SW480 (cell line): ENCODE measurements around the gene CPA3.

Experiments
- DNase-seq: peaks from one replicate; pipeline ENCODE4 v3.0.0-alpha.2; 2016; ENCODE audit warnings: low spot score

The CPA3 gene

DNA sequence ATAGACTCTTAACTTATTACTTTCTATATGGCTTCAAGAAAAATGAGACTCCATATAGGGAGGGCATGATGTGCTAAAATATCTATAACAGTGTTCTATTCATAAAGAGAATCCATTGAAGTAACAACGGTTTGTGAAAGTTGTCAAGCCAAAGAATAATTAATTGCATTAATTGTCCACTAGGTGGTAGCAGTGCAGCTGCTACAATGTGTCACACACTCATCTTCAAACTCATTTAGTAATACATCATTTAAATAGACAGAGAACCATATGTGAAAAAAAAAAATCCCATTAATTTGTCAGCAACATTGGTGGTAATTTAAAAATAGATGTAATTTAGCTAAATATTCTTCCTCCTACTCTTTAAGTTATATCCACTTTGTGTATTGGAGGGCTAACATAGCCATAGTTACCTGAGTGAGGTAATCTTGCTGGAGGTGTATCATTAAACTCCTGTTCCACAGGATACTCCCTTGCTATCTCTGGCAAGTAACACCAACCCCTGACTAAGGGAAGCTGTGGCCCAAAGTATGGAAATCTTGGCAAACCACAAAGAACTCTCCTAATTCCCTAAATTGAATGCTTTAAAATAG lies 3.7 kb upstream of the CPA3 start:
- DNase-seq = peak; percentile 64

- no peak for DNase-seq
These were observed 1.8 kb upstream of the CPA3 start for GRCh38 chr3:148863297-148863696.

- peak; percentile 22 for DNase-seq
These were observed 1.3 kb upstream of the CPA3 start for GRCh38 chr3:148863814-148864213.

DNA sequence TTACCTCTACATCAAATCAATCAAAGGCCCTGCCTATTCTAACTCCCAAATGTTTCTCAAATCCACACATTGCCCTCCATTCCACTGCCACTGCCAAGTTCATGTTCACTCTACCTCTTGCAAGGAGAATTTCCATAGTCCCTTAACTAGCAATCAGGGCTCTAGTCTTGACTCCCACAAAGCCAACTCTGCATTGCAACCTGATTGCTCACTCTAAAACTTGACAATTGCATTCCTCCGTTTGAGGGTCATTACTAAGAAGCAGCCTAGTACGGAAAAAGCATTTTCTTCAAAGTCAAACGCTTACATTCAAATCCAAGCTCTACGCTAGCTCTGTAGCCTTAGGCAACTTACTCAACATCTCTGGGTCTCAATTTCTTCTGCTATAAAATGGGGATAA lies 1.2 kb downstream of the CPA3 start:
- no peak for DNase-seq

DNA sequence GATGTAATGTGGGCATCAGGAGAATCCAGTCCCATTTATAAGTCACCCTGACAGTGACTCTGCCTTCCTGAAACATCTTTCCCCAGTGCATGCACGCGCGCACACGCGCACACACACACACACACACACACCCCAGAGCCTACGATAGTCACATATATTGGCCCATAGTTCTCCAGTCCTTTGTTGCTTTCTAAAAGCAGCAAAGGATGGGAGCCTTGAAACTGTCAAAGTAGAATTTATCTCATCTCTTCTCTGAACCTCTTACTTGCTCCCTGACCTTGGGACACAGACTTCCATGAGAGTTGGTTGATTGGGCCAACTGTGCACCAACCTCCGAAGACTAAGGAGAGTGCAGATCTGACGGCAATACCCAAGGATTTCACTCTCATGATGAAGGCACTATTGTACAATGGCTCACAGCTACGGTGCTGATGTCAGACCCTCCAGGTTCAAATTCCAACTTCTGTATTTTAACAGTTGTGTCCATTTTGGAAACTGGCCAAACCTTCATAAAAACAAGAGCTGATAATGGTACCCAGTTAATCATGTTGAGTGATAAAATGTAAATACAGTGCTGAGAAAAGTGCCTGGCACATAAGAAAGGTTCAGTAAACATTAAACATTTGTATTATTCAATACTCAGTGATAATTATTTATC lies 8.3 kb downstream of the CPA3 start:
- no peak for DNase-seq

GRCh38 chr3:148873977-148874376 lies 8.9 kb downstream of the CPA3 start:
- no peak for DNase-seq

DNA sequence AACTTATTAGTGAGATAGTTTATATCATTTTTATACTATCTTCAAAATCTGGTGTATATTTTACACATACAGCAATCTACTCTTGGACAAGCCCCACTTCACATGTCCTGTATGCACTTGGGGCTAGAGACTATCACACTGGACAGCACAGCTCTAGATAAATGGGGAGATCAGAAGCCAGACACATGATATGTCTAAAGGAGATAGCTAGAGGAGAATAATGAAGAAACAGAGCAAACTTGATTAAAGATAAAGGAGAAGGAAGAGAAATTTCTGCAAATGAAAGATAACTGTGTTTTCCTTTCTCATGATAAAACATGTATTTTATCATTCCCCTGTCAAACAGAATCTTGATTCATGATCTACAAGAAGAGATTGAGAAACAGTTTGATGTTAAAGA lies 13.0 kb downstream of the CPA3 start:
- DNase-seq = no peak

DNA sequence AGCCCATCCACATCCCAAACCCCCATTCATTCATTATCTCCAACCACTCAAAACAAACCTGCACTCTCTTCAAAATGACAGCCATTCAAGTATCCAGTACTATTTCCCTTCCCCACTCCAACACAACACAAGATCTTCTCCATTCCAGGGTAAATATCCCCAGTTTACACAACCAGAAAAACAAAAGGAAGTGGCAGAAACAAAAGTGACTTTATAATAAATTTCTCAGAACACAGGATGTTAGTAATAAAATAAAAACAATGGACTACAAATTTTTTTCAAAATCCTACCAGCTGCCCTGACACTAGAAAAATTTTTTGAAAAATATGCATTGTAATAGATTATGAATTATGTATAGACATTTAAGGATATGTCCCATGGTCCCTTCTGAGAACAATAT lies 14.2 kb downstream of the CPA3 start:
- DNase-seq = no peak

DNA sequence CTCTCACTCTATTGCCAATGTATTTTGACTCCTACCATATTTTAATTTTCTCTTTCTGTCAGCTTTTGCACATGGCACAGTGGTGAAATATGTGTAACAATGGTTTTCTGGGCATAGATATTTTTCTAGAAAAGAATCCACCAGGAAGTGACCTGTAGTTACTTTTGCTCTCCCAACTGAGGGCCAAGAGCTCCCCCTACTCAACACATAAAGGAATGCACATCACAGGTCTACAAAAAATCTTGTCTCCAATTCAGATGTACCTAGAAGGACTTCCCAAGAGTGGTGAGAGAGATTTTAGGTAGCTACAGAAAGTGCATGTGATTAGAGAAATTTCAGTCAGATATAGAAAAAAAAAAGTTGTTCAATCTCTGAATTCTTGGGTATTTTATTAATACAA lies 15.6 kb downstream of the CPA3 start:
- peak; percentile 10 for DNase-seq

DNA sequence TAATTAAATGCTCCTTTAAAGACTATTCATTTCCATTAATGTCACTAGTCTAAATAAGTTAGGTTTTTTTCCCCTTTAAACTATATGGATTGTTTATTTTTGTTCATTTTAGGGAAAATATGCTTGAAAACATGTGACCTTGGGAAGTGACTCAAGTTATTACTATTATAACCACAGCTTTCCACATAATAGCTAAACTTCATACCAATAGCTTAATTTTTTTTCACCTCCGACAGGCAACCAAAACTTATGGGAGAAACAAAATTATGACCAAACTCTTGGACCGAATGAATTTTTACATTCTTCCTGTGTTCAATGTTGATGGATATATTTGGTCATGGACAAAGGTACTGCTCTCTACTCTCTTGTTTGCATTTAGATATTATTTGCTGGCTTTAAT lies 16.2 kb downstream of the CPA3 start:
- DNase-seq = no peak

GRCh38 chr3:148882288-148882687 lies 17.2 kb downstream of the CPA3 start:
- DNase-seq = no peak

GRCh38 chr3:148883163-148883562 lies 18.1 kb downstream of the CPA3 start:
- no peak for DNase-seq

DNA sequence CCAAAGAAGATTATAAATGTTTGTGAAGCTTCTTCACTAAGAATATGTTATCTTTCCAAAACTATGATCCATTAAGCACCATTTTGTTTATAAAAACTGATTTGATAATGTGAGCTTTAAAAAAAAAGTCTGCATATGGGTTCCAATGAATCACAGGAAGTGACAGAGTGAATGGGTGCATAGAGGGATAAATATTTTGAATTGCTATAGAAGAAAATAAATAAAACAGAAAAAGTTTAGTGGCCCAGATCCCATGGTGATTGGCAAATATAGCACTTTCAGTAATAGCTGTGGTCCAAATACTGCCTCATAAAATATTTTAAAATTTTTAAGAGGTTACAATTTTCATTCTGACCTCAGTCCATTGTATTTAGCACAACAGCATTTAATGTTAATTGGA lies 19.2 kb downstream of the CPA3 start:
- no peak for DNase-seq

DNA sequence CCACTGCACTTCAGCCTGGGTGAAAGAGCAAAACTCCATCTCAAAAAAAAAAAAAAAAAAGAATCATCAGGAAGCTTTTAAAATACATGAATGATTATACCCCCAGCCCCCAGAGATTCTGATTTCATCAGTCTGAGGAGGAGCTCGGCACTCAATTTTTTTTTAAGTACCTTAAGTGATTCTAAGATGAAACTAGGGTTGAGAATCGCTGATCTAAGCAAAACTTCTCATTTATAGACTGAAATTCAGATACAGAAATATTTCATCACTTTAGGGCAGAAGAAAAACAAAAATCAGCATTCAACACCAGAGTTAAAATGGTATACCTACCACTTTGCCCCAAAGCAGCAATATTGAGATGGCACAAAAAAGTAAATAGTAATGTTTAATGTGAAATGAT lies 24.7 kb downstream of the CPA3 start:
- DNase-seq = no peak

DNA sequence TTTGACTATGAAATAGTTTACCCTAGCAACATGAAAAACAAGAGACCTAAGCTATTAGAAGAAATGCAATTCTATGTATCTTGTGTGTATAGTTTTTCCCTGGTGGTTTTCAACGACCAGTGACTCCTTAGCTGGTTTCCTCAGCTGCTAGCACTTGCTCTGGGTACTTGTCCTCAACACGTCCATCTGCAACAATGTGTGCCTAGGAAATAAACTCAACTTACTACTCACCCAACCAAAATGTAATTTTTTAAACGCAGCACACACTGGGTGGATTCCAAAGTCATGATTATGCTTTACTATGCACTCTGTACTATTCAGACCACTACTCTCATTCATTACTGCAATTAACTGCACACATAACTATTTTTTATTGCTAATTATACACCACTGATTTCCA lies 31.0 kb downstream of the CPA3 start:
- no peak for DNase-seq

DNA sequence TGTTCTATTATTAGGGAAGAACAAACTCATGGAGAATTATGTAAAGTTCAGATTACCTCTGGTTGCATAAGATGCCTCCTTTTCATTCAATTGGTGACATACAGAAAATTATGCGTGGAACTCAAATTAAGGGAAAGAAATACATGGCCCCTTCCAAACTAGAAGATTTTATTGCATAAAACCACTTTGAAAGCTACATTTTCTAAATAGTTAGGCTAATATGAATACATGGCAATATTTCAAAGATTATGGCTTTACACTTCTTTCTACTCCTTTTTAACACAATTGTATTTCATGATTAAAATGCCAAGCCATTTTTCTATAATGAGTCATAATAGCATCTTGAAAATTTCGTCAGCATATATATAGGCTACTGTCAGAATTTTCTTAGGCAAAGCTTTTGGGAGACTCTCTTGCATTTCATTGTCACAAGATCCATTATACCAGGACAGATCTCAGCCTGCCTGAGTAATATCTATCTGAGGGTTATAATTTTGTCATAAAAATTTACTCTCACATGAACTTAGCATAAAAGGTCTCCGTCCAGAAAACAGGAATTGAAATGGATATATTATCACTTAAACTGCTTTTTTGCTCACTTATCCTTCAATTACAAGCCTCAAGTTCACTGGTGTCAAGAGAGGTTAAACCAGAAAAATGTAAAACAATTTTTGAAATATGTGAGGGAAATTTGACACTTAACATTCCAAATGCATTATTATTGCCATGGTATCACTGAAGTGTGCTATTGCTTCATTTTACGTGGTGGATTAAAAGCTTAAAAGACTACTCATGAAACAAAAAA lies 37.1 kb downstream of the CPA3 start:
- DNase-seq = no peak

GRCh38 chr3:148903022-148903442 lies 37.9 kb downstream of the CPA3 start:
- no peak for DNase-seq

- no peak for DNase-seq
These were observed 38.8 kb downstream of the CPA3 start for GRCh38 chr3:148903941-148904340.

DNA sequence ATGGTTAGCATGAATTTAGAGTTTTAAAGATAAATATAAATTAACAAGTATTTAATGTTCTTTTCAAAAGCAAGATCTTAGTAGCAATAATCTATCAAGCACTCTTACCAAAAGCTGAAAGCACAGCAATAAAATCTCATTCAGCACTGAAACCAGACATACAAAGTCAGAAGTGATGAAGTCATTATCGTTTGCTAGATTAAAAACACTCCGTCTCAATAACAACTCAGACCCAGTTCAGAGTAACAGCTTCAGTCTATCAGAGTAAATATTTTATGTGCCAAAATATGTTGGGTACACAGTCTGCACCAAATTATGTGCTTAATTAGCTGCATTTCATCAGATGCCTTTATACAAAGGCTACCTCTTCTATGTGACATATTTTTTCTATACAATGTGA lies 41.6 kb downstream of the CPA3 start:
- no peak for DNase-seq

DNA sequence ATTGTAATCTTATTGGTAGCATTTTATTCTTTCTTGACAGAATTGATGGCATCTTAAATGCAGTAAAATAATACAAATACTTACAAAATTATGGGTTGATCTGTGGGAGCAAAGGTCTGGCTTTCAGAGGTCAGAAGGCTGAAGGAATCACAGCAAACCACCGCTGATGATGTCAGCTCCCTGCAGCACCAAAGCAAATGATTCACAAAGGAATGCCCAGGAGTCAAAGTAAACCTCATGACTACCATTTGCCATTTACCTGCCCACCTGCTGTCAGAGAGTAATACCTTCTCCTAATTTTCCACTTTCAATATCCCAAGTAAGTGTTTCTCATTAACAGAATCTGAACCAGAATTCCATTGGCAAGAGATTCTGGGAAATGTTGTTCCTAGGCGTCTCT lies 46.1 kb downstream of the CPA3 start:
- peak; percentile 44 for DNase-seq

- DNase-seq = peak; percentile 5
These were observed 46.5 kb downstream of the CPA3 start for GRCh38 chr3:148911592-148911991.

DNA sequence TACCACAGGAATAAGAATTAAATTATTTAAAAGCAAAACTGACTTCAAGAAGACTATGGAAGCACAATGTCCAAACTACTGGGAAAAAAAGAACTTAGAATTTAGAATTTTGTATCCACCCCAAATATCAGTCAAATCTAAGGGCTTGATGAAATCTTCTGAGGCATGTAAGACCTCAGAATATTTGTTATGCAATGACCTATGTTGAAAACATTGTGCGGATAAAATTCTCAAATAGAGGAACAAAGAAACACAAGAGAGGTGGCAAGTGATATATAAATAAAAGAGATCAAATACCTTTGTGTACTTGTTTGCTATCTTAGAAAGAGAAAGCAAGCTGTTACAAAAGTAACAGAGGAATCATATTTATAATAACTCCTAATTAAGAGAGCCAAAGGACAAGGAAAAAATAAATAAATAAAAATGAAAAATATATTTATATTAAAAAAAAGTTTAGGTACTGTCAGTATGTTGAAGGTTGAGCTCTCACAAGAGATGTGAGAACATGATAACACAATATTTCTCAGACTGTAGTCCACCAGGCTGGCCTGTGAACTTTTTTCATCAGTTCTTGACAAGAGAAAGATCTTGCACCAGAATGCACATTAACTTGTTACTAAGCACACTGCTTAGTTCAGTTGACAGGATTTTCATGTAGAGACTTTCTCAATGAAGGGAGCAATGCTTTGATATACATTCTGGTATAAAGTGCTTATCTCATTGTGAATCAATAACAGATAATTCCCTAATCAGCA lies 50.0 kb downstream of the CPA3 start:
- DNase-seq = no peak

DNA sequence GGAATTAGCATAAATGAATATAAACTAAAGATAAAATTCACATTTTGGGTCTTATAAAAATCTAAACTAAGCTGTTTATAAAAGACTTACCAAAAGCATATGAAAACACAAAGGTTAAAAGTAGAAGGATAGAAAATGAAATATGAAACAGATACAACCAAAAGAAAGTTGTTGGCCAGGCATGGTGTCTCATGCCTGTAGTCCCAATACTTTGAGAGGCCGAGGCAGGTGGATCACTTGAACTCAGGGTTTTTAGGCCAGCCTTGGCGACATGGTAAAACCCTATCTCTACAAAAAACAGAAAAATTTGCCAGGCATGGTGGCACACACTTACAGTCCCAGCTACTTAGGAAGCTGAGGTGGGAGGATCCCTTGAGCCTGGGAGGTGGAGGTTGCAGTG lies 51.0 kb downstream of the CPA3 start:
- no peak for DNase-seq
